MM.1S (cell line): Measurements from ENCODE around the gene APOBEC3G.

Experiments
- CTCF ChIP-seq: fragments of 300-600 bp; sonication (generic); IDR thresholded peaks from 2 replicates; pipeline ENCODE4 v1.5.1; 2016; ENCODE audit warnings: antibody characterized with exemption, low read length, mixed read lengths
- EZH2 ChIP-seq: fragments of 300-600 bp; sonication (generic); optimal IDR thresholded peaks from 2 replicates; pipeline ENCODE3; 2017; ENCODE audit warnings: low read depth, mild to moderate bottlenecking, antibody characterized with exemption, low read length, mixed read lengths
- EZH2phosphoT487 ChIP-seq: fragments of 300-600 bp; sonication (generic); IDR thresholded peaks from 2 replicates; pipeline ENCODE4 v1.6.1; 2018; ENCODE audit warnings: antibody characterized with exemption, low read length

- TF ChIP-seq CTCF (peak; percentile 78), EZH2 (no peak), EZH2phosphoT487 (no peak)
These were observed 40.6 kb downstream of the APOBEC3G start for GRCh38 chr22:39117585-39118191.
